K562 (cell line): ENCODE data around the gene KCNH3. TPM values are rescaled to one million over a fixed set of nuclear protein-coding genes. Genes with fewer than 3 reads are reported as not detected.

ENCODE experiments used
- ATAC-seq: fragments of 200-7000 bp; cut with Tn5 transposase; 3 replicates; pipeline ENCODE4 v1.9.1; 2020; ENCODE audit warnings: moderate library complexity
- BruUV-seq: library from RNA; stranded (reverse); fragments of 400-500 nt; replicated peaks from 2 replicates; lab custom pipeline; 2021; lab: Mats Ljungman, UMichigan
- CTCF ChIA-PET: fragments of 300-600 bp; formaldehyde crosslinking; extraction: SDS; loops from one replicate; lab custom pipeline; 2021; ENCODE audit warnings: low intra/inter-chr PET ratio; lab: Yijun Ruan, JAX
- POLR2A ChIA-PET: fragments of 300-600, 350-650 bp; sonication (Branson Sonifier 250); formaldehyde crosslinking; extraction: SDS; loops from one replicate; lab custom pipeline; 2021; ENCODE audit warnings: antibody characterized with exemption, inconsistent platforms; lab: Yijun Ruan, JAX
- DNase-seq, 4 experiments: peaks; one replicate each; pipeline versions ENCODE4 v3.0.0 to v3.0.0-alpha.2; 2011 to 2018; ENCODE audit warnings: low spot score in 3 of 4, mixed read lengths in 3 of 4; ENCODE audit errors: extremely low read depth in 1 of 4
- FAIRE-seq: peaks from 2 replicates; lab custom pipeline; 2011; peaks lifted over from hg19 to GRCh38; lab: Jason Lieb, UNC
- H2AFZ ChIP-seq: 2 replicates; pipeline ENCODE4 v1.6.0; 2011; ENCODE audit warnings: low read depth, low read length, control low read depth, inconsistent platforms
- H3K27ac ChIP-seq: fragments of 200-600 bp; 3 replicates; pipeline ENCODE4 v1.8.0; 2011; ENCODE audit warnings: low read depth, mild to moderate bottlenecking, control low read depth, inconsistent platforms, low read length, moderate library complexity, mixed read lengths; ENCODE audit errors: extremely low read depth
- H3K27me3 ChIP-seq, 2 experiments: fragments of 300-600 bp in 1 of 2; 2 replicates in 1 of 2; 3 replicates in 1 of 2; pipeline versions ENCODE4 v1.6.0 to v1.8.0; 2011; ENCODE audit warnings: inconsistent platforms in 2 of 2, low read length in 2 of 2, mild to moderate bottlenecking in 1 of 2, mixed read lengths in 1 of 2, moderate library complexity in 1 of 2; ENCODE audit not compliant: control insufficient read depth in 2 of 2, insufficient read depth in 2 of 2
- H3K36me3 ChIP-seq: fragments of 300-600 bp; 3 replicates; pipeline ENCODE4 v1.8.0; 2011; ENCODE audit warnings: mild to moderate bottlenecking, low read length, inconsistent platforms; ENCODE audit not compliant: control insufficient read depth, insufficient read depth
- H3K4me1 ChIP-seq, 2 experiments: fragments of 200-600 bp in 1 of 2; replicated peaks in 1 of 2; 2 replicates in 1 of 2; 3 replicates in 1 of 2; pipeline versions ENCODE4 v1.5.1 to v1.8.0; 2011; ENCODE audit warnings: inconsistent platforms in 2 of 2, low read length in 2 of 2, mild to moderate bottlenecking in 1 of 2, mixed read lengths in 1 of 2, moderate library complexity in 1 of 2; ENCODE audit not compliant: control insufficient read depth in 2 of 2, insufficient read depth in 2 of 2
- H3K4me2 ChIP-seq: 2 replicates; pipeline ENCODE4 v1.6.1; 2011; ENCODE audit warnings: low read length, control low read depth, inconsistent platforms, mixed read lengths; ENCODE audit not compliant: insufficient read depth
- H3K4me3 ChIP-seq: fragments of 200-600 bp; sonication (generic), shearing (Covaris generic); 2 replicates; pipeline ENCODE4 v1.5.1; 2016; ENCODE audit warnings: control low read depth, inconsistent platforms
- H3K79me2 ChIP-seq: fragments of 200-600 bp; 3 replicates; pipeline ENCODE4 v1.8.0; 2011; ENCODE audit warnings: low read length, inconsistent platforms; ENCODE audit not compliant: control insufficient read depth, insufficient read depth
- H3K9ac ChIP-seq, 2 experiments: 2 replicates each; pipeline versions ENCODE4 v1.6.0 to v1.6.1; 2011; ENCODE audit warnings: low read depth in 2 of 2, low read length in 2 of 2, control low read depth in 1 of 2, inconsistent platforms in 1 of 2, mild to moderate bottlenecking in 1 of 2, mixed read lengths in 1 of 2; ENCODE audit not compliant: insufficient read depth in 1 of 2
- H3K9me1 ChIP-seq: one replicate; pipeline ENCODE4 v1.6.0; 2011; ENCODE audit warnings: inconsistent platforms, mild to moderate bottlenecking, low read length, moderate library complexity; ENCODE audit not compliant: control insufficient read depth, insufficient read depth
- H3K9me3 ChIP-seq: replicated peaks from 2 replicates; pipeline ENCODE4 v1.5.1; 2011; ENCODE audit warnings: low read depth, low read length, inconsistent platforms; ENCODE audit not compliant: control insufficient read depth, insufficient read depth
- H4K20me1 ChIP-seq: replicated peaks from 2 replicates; pipeline ENCODE4 v1.6.1; 2011; ENCODE audit warnings: low read length, inconsistent platforms, mixed read lengths; ENCODE audit not compliant: control insufficient read depth, insufficient read depth
- ADNP ChIP-seq: fragments of 200-800 bp; sonication (Bioruptor generic); IDR thresholded peaks from 2 replicates; pipeline ENCODE4 v1.6.1; 2016; ENCODE audit warnings: missing genetic modification characterization, missing compliant biosample characterization
- BMI1 ChIP-seq: fragments of 150-350 bp; IDR thresholded peaks from 2 replicates; pipeline ENCODE4 v1.6.1; 2014; ENCODE audit warnings: low read length
- BRF2 ChIP-seq: IDR thresholded peaks from 3 replicates; pipeline ENCODE4 v1.6.1; 2011; ENCODE audit warnings: borderline replicate concordance, mild to moderate bottlenecking; ENCODE audit not compliant: insufficient read length, insufficient read depth
- CAMTA2 ChIP-seq: fragments of 250-450 bp; sonication (Bioruptor Pico); conservative IDR thresholded peaks from 2 replicates; pipeline ENCODE4 v1.5.1; 2022
- DNMT1 ChIP-seq: fragments of 450-650 bp; IDR thresholded peaks from 2 replicates; pipeline ENCODE4 v1.6.1; 2016; ENCODE audit warnings: antibody characterized with exemption, mild to moderate bottlenecking
- E2F5 ChIP-seq: sonication (generic); formaldehyde crosslinking; IDR thresholded peaks from 2 replicates; pipeline ENCODE4 v1.8.0; 2022; ENCODE audit warnings: mild to moderate bottlenecking, missing genetic modification reagents
- HDGF ChIP-seq: fragments of 450-650 bp; IDR thresholded peaks from 2 replicates; pipeline ENCODE4 v1.6.1; 2016
- IRF1 ChIP-seq: sonication (generic); formaldehyde crosslinking; IDR thresholded peaks from 2 replicates; pipeline ENCODE4 v1.8.0; 2022; ENCODE audit warnings: missing genetic modification reagents, mild to moderate bottlenecking, borderline replicate concordance
- KDM1A ChIP-seq, 2 experiments: fragments of 450-650 bp; IDR thresholded peaks; 2 replicates each; pipeline ENCODE4 v1.6.1; 2016; ENCODE audit warnings: mild to moderate bottlenecking in 2 of 2
- KLF16 ChIP-seq: IDR thresholded peaks from 2 replicates; pipeline ENCODE4 v1.6.1; 2016; ENCODE audit warnings: antibody characterized with exemption
- MAFF ChIP-seq: IDR thresholded peaks from 2 replicates; pipeline ENCODE4 v1.6.1; 2012; ENCODE audit warnings: low read length, improper control_type of control experiment
- MTA1 ChIP-seq: fragments of 450-650 bp; IDR thresholded peaks from 2 replicates; pipeline ENCODE4 v1.6.1; 2017; ENCODE audit warnings: borderline replicate concordance
- NFIX ChIP-seq: fragments of 250-450 bp; sonication (Bioruptor Pico); IDR thresholded peaks from 2 replicates; pipeline ENCODE4 v1.4.0; 2020; ENCODE audit warnings: low read depth, mild to moderate bottlenecking, moderate library complexity
- SMARCC2 ChIP-seq: fragments of 450-650 bp; IDR thresholded peaks from 2 replicates; pipeline ENCODE4 v1.6.1; 2017; ENCODE audit warnings: antibody characterized with exemption, moderate library complexity, mild to moderate bottlenecking, low read depth
- SREBF2 ChIP-seq: sonication (generic); formaldehyde crosslinking; IDR thresholded peaks from 2 replicates; pipeline ENCODE4 v1.4.0; 2020; ENCODE audit warnings: mild to moderate bottlenecking, missing genetic modification reagents
- SRSF9 ChIP-seq: fragments of 200-400 bp; formaldehyde crosslinking; IDR thresholded peaks from 2 replicates; pipeline ENCODE4 v1.6.1; 2017; ENCODE audit warnings: low read depth, low read length, borderline replicate concordance
- ZEB2 ChIP-seq: fragments of 450-650 bp; IDR thresholded peaks from 2 replicates; pipeline ENCODE4 v1.6.1; 2016
- ZNF174 ChIP-seq: fragments of 250-450 bp; sonication (Bioruptor Pico); IDR thresholded peaks from 2 replicates; pipeline ENCODE4 v1.4.0; 2020; ENCODE audit warnings: mild to moderate bottlenecking
- ZNF639 ChIP-seq, 2 experiments: fragments of 200-800 bp in 1 of 2; sonication (Bioruptor generic) in 1 of 2; sonication (generic) in 1 of 2; formaldehyde crosslinking in 1 of 2; IDR thresholded peaks in 1 of 2; conservative IDR thresholded peaks in 1 of 2; 2 replicates each; pipeline versions ENCODE4 v1.5.0 to v1.6.1; 2016 to 2020; ENCODE audit warnings: missing compliant biosample characterization in 1 of 2, missing genetic modification characterization in 1 of 2, missing genetic modification reagents in 1 of 2
- in situ Hi-C: fragments of 300-500 bp; cut with MboI; formaldehyde crosslinking; loops from 4 replicates; pipeline ENCODE4 v1.15.0; 2018; ENCODE audit warnings: inconsistent platforms, mixed read lengths
- intact Hi-C: fragments of 100-400 bp; cut with micrococcal nuclease; formaldehyde crosslinking; loops from 2 replicates; pipeline ENCODE4 v1.14.2; 2022
- polyA plus RNA-seq, 8 experiments: library from polyadenylated mRNA; depleted of rRNA in 4 of 8; stranded (reverse) in 5 of 8; unstranded in 3 of 8; fragments of >200 nt; fragmentation: Nextera tagmentation in 2 of 8; fragmentation: Illumina TruSeq in 1 of 8; extraction: Ambion mirVana in 2 of 8; extraction: Trizol in 1 of 8; gene quantifications; 2 replicates each; pipeline versions ENCODE4 v1.2.1 to v1.2.3, GENCODE V29; 2011 to 2014; ENCODE audit warnings: inconsistent platforms in 1 of 8, missing spikeins in 1 of 8
- total RNA-seq, 7 experiments: library from RNA; depleted of rRNA in 6 of 7; stranded (reverse); fragments of >200 nt in 6 of 7; fragmentation: Illumina TruSeq in 2 of 7; extraction: Trizol in 2 of 7; gene quantifications; 2 replicates each; pipeline versions ENCODE4 v1.2.1 to v1.2.3, GENCODE V29; 2011 to 2021; ENCODE audit warnings: low replicate concordance in 1 of 7

KCNH3 gene
- total and polyA plus RNA-seq, 9 of the 15 experiments (the other 6 are each of a cell fraction or from before 2014, with no cell fraction given) = 0.01 to 0.09 TPM; not detected in 7

DNA sequence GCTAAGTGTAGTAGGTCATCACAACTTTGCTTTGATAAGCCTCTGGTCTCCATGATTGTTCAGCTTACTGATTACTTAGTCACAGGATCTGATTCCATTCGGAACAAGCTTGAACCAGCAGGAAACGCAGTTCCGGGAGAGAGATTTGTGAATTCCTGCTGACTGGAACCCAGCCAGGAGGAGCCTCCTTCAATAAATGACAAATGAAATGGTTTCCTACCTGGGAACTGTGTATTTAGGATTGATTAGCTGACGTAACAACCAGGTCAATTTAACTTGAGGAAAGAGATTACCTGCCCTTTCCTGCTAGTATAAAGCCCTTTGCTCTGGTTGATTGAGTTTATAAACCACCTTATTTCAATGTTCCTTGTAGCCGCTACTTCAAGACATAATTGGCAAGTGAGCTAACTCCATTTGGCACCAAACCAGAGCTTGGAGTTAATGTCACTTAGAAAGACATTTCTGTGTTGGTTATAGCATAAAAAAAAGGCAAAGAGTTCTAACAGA lies 35.1 kb upstream of the KCNH3 start (continued):
- TF ChIP-seq SREBF2 (CRISPR knock-in tag) = no peak
- TF ChIP-seq, all 486 proteins: peak for 0

GRCh38 chr12:49505672-49506071 lies 33.2 kb upstream of the KCNH3 start:
- in situ Hi-C loops (no loop called here), intact Hi-C loops (no loop called here)
- peaks cover 4% of the 10 kb centered on the region; the same call in 1 of the 3 replicates for H3K36me3 ChIP-seq
- no peak overlapping the region for H3K27ac ChIP-seq
- no peak for DNase-seq
- no peaks in the 10 kb centered on the region for H3K27me3 ChIP-seq
- no peaks in the 10 kb centered on the region for H3K4me1 ChIP-seq
- H3K9ac ChIP-seq = no peak overlapping the region
- ChIA-PET CTCF (no interaction called here), POLR2A (interaction anchor here (1.2 kb wide), 1 partner anchor 27 kb away, joined by 4 read pairs; no protein-coding TSS in a partner anchor)
- ATAC-seq = no peak
- H3K9me1 ChIP-seq = no peaks in the 10 kb centered on the region
- H3K4me2 ChIP-seq = no peak overlapping the region
- no TSS peak for BruUV-seq
- no peak for TF ChIP-seq SRSF9
- TF ChIP-seq DNMT1 = no peak
- TF ChIP-seq MTA1 = no peak
- no peak for TF ChIP-seq CAMTA2 (CRISPR knock-in tag)
- no peak for TF ChIP-seq HDGF
- no peak for TF ChIP-seq E2F5 (CRISPR knock-in tag)
- no peak for TF ChIP-seq IRF1 (CRISPR knock-in tag)
- TF ChIP-seq MAFF = no peak
- no peak for TF ChIP-seq KDM1A (IDR thresholded peaks at IDR 0.05)
- TF ChIP-seq ZEB2 = no peak
- no peak for TF ChIP-seq ADNP (tag)
- no peak for TF ChIP-seq ZNF639 (CRISPR knock-in tag; conservative IDR thresholded peaks at IDR 0.05 in 1 of 2, IDR thresholded peaks at IDR 0.05 in 1 of 2)
- no peak for TF ChIP-seq BMI1
- TF ChIP-seq SMARCC2 = no peak
- no peak for TF ChIP-seq NFIX (CRISPR knock-in tag)
- no peak for TF ChIP-seq ZNF174 (CRISPR knock-in tag)
- TF ChIP-seq BRF2 = no peak
- TF ChIP-seq KLF16 = no peak
- no peak for FAIRE-seq
- no peaks in the 10 kb centered on the region for H3K79me2 ChIP-seq
- H3K9me3 ChIP-seq = no peaks in the 10 kb centered on the region; the same call in 1 of the 2 replicates
- no peak overlapping the region for H2AFZ ChIP-seq
- H4K20me1 ChIP-seq = no peaks in the 10 kb centered on the region
- H3K4me3 ChIP-seq = no peak overlapping the region
